Bronchial epithelial cell (primary cell): ENCODE measurements around the gene BICD2. TPM values are rescaled to one million over a fixed set of nuclear protein-coding genes. Genes with fewer than 3 reads are reported as not detected.
A peak's percentile ranks its signal among the peaks of the same experiment; 100 is the strongest.

Experiments
- DNase-seq: peaks from one replicate; pipeline ENCODE4 v3.0.0-alpha.2; 2010; ENCODE audit warnings: low read depth
- FAIRE-seq: peaks from 2 replicates; lab custom pipeline; 2011; peaks lifted over from hg19 to GRCh38; lab: Jason Lieb, UNC
- H3K27me3 ChIP-seq: 2 replicates; pipeline ENCODE4 v1.5.1; 2011; ENCODE audit warnings: low read length; ENCODE audit not compliant: control insufficient read depth, insufficient read depth
- H3K36me3 ChIP-seq: 2 replicates; pipeline ENCODE4 v1.5.1; 2011; ENCODE audit warnings: low read length; ENCODE audit not compliant: control insufficient read depth, insufficient read depth
- H3K4me3 ChIP-seq: 2 replicates; pipeline ENCODE4 v1.5.1; 2011; ENCODE audit warnings: mild to moderate bottlenecking, low read depth, low read length, control low read depth
- total RNA-seq: library from RNA; depleted of rRNA; stranded (reverse); fragments of >200 nt; gene quantifications from 2 replicates; pipeline ENCODE4 v1.2.1, GENCODE V29; 2014
- TF ChIP-seq, protein P1 (sequence below): IDR thresholded peaks from 2 replicates; pipeline ENCODE4 v1.5.1; 2011; ENCODE audit warnings: mild to moderate bottlenecking, moderate library complexity, low read length, control low read depth, inconsistent platforms; ENCODE audit not compliant: insufficient read depth, severe bottlenecking

BICD2 gene
- total RNA-seq, 1 donor from 2014 or later: 92.7 TPM

- Histone ChIP-seq H3K4me3 (no peak overlapping the region), H3K36me3 (peaks cover 24% of the 10 kb centered on the region), H3K27me3 (no peaks in the 10 kb centered on the region)
- FAIRE-seq (no peak), DNase-seq (no peak)
- TF ChIP-seq, protein P1, sequence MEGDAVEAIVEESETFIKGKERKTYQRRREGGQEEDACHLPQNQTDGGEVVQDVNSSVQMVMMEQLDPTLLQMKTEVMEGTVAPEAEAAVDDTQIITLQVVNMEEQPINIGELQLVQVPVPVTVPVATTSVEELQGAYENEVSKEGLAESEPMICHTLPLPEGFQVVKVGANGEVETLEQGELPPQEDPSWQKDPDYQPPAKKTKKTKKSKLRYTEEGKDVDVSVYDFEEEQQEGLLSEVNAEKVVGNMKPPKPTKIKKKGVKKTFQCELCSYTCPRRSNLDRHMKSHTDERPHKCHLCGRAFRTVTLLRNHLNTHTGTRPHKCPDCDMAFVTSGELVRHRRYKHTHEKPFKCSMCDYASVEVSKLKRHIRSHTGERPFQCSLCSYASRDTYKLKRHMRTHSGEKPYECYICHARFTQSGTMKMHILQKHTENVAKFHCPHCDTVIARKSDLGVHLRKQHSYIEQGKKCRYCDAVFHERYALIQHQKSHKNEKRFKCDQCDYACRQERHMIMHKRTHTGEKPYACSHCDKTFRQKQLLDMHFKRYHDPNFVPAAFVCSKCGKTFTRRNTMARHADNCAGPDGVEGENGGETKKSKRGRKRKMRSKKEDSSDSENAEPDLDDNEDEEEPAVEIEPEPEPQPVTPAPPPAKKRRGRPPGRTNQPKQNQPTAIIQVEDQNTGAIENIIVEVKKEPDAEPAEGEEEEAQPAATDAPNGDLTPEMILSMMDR: no peak
Measured at GRCh38 chr9:92729735-92730155, 34.9 kb downstream of the BICD2 start.

- DNase-seq: no peak
- H3K27me3 ChIP-seq: no peaks in the 10 kb centered on the region
- FAIRE-seq: no peak
- TF ChIP-seq, protein P1: peak; percentile 59
- H3K4me3 ChIP-seq: no peak overlapping the region
- H3K36me3 ChIP-seq: peaks cover 24% of the 10 kb centered on the region
Measured at GRCh38 chr9:92728831-92729734, 35.5 kb downstream of the BICD2 start.

DNA sequence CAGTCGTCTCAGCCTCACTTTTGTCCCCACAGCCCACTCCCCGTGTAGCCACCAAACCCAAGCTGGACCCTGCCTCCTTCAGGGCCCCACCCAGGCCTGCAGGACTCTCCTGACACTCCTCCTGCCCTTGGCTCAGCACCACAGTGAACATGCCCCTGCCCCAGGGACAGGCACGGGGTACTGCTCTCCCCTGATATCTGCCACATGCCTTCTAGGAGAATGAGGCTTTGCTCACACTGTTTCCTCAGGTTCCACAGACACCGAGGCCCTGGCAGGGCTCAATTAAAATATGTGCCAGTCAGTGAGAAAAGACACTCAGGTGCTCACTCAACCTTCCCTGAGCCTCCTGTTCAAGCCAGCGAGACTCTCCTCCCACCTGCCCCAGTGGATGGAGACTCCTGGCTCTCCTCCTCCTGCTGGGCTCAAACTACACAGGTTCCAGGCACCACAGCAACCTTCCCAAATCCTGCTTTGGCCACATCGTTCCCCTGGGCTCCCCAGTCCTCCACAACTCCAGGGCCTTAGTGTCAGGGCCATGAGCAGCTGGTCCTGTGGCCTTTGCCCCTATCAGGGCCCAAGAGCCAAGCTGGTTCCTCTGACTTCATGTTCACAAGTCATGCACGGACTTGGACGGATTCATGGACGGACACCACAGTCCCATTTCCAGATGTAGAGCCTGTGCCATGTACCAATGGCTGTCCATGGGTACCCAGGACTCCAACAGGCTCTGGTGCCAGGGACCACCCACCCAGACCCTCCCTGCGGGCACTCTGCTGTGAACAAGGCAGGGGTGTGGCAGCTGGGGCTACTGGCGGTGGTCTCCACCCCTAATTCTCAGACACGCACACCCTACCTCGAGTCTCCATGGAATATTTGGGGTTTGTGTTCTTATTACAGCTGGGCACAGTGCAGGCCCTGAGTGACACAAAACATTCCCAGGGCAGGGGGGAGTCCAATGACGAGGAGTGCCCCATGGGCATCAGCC is 36.6 kb downstream of the BICD2 start:
- TF ChIP-seq, protein P1: no peak
- Histone ChIP-seq H3K36me3 (peaks cover 24% of the 10 kb centered on the region), H3K27me3 (no peaks in the 10 kb centered on the region), H3K4me3 (no peak overlapping the region)
- DNase-seq (no peak), FAIRE-seq (peak; percentile 52)

- peaks cover 27% of the 10 kb centered on the region for H3K36me3 ChIP-seq
- peak; percentile 75 for FAIRE-seq
- TF ChIP-seq, protein P1: no peak
Measured at GRCh38 chr9:92726971-92727715, 37.5 kb downstream of the BICD2 start.

GRCh38 chr9:92726348-92726747 is 38.3 kb downstream of the BICD2 start:
- DNase-seq (no peak), FAIRE-seq (no peak)
- H3K36me3 ChIP-seq: peaks cover 35% of the 10 kb centered on the region
- TF ChIP-seq, protein P1: no peak
- no peak overlapping the region for H3K4me3 ChIP-seq
- H3K27me3 ChIP-seq: no peaks in the 10 kb centered on the region

More at GRCh38 chr9:92726971-92727715, 37.5 kb downstream of the BICD2 start:
- no peaks in the 10 kb centered on the region for H3K27me3 ChIP-seq
- DNase-seq: no peak
- H3K4me3 ChIP-seq: no peak overlapping the region
